ENCODE measurements around the gene MAP1B. TPM values are rescaled to one million over a fixed set of nuclear protein-coding genes. Genes with fewer than 3 reads are reported as not detected.

Gene MAP1B
- total RNA-seq, 1 donor, result 74.3 TPM

DNA sequence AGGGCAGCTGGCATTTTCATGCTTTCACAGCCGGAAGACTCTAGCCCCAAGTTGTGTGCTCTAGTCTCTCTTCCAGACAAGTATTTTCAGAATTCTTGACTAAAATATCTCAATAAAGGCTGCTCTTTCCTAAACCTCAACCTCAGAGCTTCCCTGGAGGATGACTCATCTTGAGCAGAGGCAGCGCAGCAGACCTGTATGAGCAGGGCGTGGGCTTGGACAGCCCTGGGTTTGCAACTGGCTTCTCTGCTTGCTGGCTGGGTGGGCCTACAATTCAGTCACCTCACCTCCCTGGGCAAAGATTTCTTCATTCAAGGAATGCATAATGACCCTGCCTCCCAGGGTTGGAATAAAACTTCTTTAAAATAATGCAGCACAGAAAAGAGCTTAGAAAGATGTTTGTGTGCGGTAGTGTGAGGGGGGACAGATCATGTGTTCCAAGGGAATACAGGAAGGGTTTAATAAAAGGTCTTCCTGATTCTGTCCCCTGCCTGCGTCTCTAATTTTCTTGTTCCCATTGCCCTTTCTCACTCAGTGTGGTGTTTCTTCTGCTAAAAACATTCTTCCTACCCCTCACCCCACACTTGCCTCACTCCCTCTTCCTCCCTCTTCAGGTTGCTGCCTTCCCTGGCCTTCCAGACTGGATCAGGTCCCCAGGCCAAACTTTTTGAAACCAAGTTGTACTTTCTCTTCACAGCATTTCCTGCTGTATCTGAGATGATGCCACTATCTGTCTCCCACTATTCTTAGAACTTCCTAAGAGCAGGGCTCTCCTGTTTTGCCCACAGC lies 39.4 kb upstream of the MAP1B start:
- H3K4me3 ChIP-seq (ENCODE audit: low read depth, low read length), result no peak overlapping the region
- TF ChIP-seq, protein P1, sequence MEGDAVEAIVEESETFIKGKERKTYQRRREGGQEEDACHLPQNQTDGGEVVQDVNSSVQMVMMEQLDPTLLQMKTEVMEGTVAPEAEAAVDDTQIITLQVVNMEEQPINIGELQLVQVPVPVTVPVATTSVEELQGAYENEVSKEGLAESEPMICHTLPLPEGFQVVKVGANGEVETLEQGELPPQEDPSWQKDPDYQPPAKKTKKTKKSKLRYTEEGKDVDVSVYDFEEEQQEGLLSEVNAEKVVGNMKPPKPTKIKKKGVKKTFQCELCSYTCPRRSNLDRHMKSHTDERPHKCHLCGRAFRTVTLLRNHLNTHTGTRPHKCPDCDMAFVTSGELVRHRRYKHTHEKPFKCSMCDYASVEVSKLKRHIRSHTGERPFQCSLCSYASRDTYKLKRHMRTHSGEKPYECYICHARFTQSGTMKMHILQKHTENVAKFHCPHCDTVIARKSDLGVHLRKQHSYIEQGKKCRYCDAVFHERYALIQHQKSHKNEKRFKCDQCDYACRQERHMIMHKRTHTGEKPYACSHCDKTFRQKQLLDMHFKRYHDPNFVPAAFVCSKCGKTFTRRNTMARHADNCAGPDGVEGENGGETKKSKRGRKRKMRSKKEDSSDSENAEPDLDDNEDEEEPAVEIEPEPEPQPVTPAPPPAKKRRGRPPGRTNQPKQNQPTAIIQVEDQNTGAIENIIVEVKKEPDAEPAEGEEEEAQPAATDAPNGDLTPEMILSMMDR (IDR thresholded peaks at IDR 0.05; ENCODE audit: insufficient read depth, low read depth, low read length), result no peak
- DNase-seq (ENCODE audit: low read depth), result peak; percentile 67

DNA sequence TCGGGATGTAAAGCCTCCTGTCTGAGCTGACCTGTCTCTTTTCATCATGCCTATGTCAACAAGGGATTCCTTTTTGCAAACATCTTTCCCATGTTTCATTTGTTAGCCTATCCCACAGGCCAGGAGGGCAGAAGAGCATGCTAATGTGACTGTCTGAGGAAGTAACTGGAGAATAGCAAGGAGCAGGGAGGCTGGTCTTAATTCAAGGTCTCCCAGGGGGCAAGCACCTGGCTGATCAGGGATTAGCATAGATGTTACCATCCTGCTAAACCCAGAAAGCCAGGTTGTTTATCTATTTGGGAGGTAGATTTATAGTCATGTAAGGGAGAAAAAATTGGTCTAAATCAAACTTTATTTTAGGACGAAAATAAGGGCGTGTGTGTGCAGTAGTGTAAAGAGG lies 36.7 kb upstream of the MAP1B start:
- no peak for DNase-seq (ENCODE audit: low read depth)
- TF ChIP-seq, protein P1 (IDR thresholded peaks at IDR 0.05; ENCODE audit: insufficient read depth, low read depth, low read length), result no peak
- no peak overlapping the region for H3K4me3 ChIP-seq (ENCODE audit: low read depth, low read length)

DNA sequence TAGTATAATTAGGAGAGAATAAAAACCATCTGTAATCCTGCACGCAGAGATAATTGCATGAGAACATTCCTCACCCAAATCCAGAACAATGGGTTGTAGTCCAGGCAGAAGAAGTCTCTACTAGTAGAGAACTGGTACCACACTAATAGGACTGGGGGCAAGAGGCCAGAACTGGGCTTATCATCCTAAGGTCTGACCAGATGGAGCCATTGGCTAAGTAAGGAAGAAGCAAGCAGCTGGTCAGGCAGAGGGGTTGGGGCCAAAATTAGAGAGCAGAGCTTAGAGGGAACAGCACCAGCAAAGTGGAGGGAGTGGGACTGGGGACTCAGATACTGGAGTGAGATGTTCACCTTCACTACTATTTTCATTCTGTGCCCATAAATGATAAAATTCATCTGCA lies 35.4 kb upstream of the MAP1B start:
- no peak for DNase-seq (ENCODE audit: low read depth)
- H3K4me3 ChIP-seq (ENCODE audit: low read depth, low read length), result no peak overlapping the region
- TF ChIP-seq, protein P1 (IDR thresholded peaks at IDR 0.05; ENCODE audit: insufficient read depth, low read depth, low read length), result no peak

DNA sequence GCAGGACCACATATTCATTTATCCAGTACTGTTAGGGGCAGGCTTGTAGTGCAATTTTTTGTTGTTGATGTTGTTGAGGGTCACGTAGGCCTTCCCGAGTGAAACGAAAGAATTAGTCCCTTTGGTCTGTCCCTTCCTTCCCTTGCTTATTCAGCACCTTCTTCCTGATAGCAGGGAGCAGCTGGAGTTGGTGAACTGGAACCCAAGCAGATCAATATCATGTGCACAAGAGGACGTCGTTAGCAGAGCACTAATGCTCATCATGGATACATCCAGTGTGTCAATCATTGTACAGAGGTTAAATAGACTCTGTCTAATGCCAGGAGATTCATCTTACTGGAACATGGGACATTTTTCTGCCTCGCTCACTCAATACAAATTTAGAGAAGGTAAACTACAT lies 33.0 kb upstream of the MAP1B start:
- TF ChIP-seq, protein P1 (IDR thresholded peaks at IDR 0.05; ENCODE audit: insufficient read depth, low read depth, low read length), result no peak
- no peak for DNase-seq (ENCODE audit: low read depth)
- H3K4me3 ChIP-seq (ENCODE audit: low read depth, low read length), result no peak overlapping the region

DNA sequence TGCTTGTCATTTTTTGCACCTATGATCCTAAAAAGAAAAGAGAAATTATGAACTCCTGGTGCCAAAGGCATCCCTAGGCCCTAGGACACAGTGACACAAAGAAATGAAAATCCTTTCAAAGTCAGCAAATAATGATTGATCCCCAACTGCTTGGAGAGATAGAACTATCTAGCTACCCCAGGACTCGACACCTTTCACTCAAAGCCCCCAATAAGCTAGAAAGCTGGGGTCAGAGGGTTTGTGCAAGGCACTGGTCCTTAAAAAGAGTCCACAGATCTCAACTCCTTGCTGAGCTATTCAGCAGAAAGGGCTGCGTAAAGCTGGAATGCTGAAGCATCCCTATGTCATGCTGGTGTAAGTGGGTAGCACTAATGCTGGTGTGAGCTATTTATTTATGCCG lies 31.8 kb upstream of the MAP1B start:
- no peak overlapping the region for H3K4me3 ChIP-seq (ENCODE audit: low read depth, low read length)
- TF ChIP-seq, protein P1 (IDR thresholded peaks at IDR 0.05; ENCODE audit: insufficient read depth, low read depth, low read length), result no peak
- DNase-seq (ENCODE audit: low read depth), result no peak

DNA sequence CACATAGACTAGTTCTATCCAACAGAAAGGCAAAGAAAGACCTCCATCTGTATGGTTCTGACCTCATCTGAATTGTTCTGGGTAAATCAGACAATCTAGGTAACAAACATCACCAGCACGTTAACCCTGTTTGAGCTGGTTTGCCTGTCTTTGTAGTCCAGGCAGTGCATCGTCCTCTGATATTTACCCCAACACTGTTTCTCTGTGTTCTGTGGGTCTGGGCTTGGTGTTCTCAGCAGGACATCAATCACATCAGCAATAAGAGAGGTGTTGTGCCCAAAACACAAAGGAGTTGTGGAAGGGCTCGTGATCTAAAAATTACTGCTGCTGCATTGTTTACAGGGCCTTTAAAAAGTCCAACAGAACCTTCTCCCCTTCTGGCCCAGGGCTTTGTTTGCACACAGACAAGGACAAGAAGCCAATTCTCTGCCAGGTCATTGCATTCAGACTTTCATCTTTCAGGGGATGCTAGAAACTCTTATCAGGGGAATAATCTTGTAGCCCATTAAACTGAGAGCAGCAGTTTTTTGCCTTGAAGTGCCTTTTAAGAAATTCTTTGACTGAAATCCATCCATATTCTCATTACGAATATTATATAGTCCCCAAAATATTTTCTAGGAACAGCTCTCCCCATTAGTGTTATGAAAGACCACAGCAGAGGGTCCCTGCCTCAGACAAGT lies 30.5 kb upstream of the MAP1B start:
- TF ChIP-seq, protein P1 (IDR thresholded peaks at IDR 0.05; ENCODE audit: insufficient read depth, low read depth, low read length), result no peak
- H3K4me3 ChIP-seq (ENCODE audit: low read depth, low read length), result no peak overlapping the region
- DNase-seq (ENCODE audit: low read depth), result no peak
